Stimulated activated CD4-positive, alpha-beta T cell treated with anti-CD3 and anti-CD28 coated beads, Interleukin-15, amount 100 ng/mL, for 24 hours (primary cell): ENCODE measurements around the gene SNRPD3.
"Not testable (repeated sequence)": the region's sequence is repeated elsewhere in the genome, so short reads cannot be mapped to it uniquely, and the experiment has no call there.

Source experiments
- DNase-seq: peaks from one replicate; pipeline ENCODE4 v3.0.0-alpha.2; 2020

SNRPD3 gene

GRCh38 chr22:24555165-24556039 is at the start of gene SNRPD3:
Gene SNRPD3 (plus strand): TSS chr22:24555999. CDS start chr22:24557675, 1,676 bp downstream.
- peak; percentile 100 for DNase-seq

- DNase-seq, result no peak
These were observed 48.9 kb upstream of the SNRPD3 start for GRCh38 chr22:24506802-24507438.

GRCh38 chr22:24507716-24508115 is 48.1 kb upstream of the SNRPD3 start:
- DNase-seq, result no peak

GRCh38 chr22:24510637-24511625 is 44.9 kb upstream of the SNRPD3 start:
- no peak for DNase-seq

- no peak for DNase-seq
These were observed 43.8 kb upstream of the SNRPD3 start for GRCh38 chr22:24512043-24512442.

GRCh38 chr22:24513378-24514240 is 42.2 kb upstream of the SNRPD3 start:
- DNase-seq, result no peak

GRCh38 chr22:24514241-24515026 is 41.4 kb upstream of the SNRPD3 start:
- DNase-seq, result no peak

- no peak for DNase-seq
These were observed 40.8 kb upstream of the SNRPD3 start for GRCh38 chr22:24515027-24515338.

- no peak for DNase-seq
These were observed 39.5 kb upstream of the SNRPD3 start for GRCh38 chr22:24516301-24516737.

- no peak for DNase-seq
These were observed 38.4 kb upstream of the SNRPD3 start for GRCh38 chr22:24517446-24517845.

- DNase-seq, result no peak
These were observed 37.6 kb upstream of the SNRPD3 start for GRCh38 chr22:24518228-24518627.

GRCh38 chr22:24518771-24519485 is 36.9 kb upstream of the SNRPD3 start:
- DNase-seq, result no peak

GRCh38 chr22:24519496-24519895 is 36.3 kb upstream of the SNRPD3 start:
- no peak for DNase-seq

- DNase-seq, result peak; percentile 49
These were observed 34.0 kb upstream of the SNRPD3 start for GRCh38 chr22:24521791-24522245.

- no peak for DNase-seq
These were observed 31.9 kb upstream of the SNRPD3 start for GRCh38 chr22:24523873-24524272.

- DNase-seq, result peak; percentile 87
These were observed 30.3 kb upstream of the SNRPD3 start for GRCh38 chr22:24525416-24526037.

- DNase-seq, result no peak
These were observed 29.6 kb upstream of the SNRPD3 start for GRCh38 chr22:24526191-24526590.

- no peak for DNase-seq
These were observed 25.9 kb upstream of the SNRPD3 start for GRCh38 chr22:24529898-24530297.

- not testable (repeated sequence) for DNase-seq
These were observed 24.8 kb upstream of the SNRPD3 start for GRCh38 chr22:24530968-24531367.

GRCh38 chr22:24532075-24532474 is 23.7 kb upstream of the SNRPD3 start:
- DNase-seq, result no peak
